ENCODE results near the gene LATS2.

DNA sequence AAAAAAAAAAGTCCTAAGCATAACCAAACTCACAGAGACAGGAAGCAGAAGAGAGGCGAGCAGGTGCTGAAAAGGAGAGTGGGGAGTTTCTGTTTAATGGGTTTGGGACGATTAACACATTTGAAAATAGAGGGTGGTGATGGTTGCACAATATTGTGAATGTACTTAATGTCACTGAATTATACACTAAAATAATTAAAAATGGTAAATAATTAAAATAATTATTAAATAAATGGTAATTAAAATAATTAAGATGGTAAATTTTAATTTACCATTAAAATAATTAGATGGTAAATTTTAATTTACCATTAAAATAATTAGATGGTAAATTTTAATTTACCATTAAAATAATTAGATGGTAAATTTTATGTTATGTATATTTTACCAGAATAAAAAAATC, 84.0 kb downstream of the LATS2 start:
- TF ChIP-seq, protein P1, sequence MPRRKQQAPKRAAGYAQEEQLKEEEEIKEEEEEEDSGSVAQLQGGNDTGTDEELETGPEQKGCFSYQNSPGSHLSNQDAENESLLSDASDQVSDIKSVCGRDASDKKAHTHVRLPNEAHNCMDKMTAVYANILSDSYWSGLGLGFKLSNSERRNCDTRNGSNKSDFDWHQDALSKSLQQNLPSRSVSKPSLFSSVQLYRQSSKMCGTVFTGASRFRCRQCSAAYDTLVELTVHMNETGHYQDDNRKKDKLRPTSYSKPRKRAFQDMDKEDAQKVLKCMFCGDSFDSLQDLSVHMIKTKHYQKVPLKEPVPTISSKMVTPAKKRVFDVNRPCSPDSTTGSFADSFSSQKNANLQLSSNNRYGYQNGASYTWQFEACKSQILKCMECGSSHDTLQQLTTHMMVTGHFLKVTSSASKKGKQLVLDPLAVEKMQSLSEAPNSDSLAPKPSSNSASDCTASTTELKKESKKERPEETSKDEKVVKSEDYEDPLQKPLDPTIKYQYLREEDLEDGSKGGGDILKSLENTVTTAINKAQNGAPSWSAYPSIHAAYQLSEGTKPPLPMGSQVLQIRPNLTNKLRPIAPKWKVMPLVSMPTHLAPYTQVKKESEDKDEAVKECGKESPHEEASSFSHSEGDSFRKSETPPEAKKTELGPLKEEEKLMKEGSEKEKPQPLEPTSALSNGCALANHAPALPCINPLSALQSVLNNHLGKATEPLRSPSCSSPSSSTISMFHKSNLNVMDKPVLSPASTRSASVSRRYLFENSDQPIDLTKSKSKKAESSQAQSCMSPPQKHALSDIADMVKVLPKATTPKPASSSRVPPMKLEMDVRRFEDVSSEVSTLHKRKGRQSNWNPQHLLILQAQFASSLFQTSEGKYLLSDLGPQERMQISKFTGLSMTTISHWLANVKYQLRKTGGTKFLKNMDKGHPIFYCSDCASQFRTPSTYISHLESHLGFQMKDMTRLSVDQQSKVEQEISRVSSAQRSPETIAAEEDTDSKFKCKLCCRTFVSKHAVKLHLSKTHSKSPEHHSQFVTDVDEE (CRISPR knock-in tag; IDR thresholded peaks at IDR 0.05) = no peak
- TF ChIP-seq CSDC2 (CRISPR knock-in tag; IDR thresholded peaks at IDR 0.05) = no peak
- TF ChIP-seq RARB (CRISPR knock-in tag; IDR thresholded peaks at IDR 0.05) = no peak

Data from SK-N-SH treated with all-trans-retinoic acid at 6 μM for 48 hours (cell line).